Suppressor macrophage (primary cell): Measurements from ENCODE around the gene SCN7A.

Source experiments
- DNase-seq, 4 experiments: peaks; one replicate each; pipeline ENCODE4 v3.0.0-alpha.2; 2020 to 2022

The SCN7A gene

DNA sequence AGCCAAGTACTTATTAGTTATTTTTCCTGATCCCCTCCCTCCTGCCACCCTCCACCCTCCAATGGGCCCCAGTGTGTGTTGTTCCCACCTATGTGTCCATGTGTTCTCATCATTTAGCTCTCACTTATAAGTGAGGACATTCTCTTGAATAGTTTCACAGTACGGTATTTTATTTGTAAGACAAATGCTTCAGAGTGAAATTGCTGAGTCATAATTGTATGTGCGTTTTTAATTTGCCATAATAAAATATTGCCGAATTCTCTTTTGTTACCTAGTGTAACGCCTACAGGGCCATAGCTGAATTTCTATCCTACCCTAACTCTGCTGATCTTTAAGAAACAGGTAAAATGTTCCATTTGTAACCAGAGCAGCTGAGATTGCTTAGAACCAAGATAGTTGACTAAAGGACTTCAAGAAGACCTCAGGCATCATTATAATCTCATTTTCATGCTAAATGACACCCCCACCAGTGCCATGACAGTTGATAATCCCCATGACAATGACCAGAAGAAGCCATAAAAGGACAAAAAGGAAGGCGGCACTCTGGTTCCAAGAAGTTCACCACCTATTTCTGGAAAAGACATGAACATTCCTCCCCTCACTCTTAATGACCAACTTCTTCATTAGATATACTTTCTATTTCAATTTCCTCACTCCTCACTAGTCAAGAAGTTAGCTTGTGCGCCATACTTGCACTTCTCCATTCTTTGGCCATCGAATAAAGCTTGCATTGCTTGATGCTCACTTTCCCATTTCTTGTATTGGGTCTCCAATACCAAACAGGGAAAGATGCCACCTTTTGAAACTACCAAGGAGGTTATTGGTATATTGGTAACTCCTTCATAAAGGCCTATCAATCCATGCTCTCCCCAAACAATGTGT, 136.7 kb downstream of the SCN7A start:
- DNase-seq: no peak
